GM19455 (cell line): ENCODE measurements around the gene CBFA2T2.
"Not testable (repeated sequence)": the region's sequence is repeated elsewhere in the genome, so short reads cannot be mapped to it uniquely, and the experiment has no call there.

Source experiments
- ATAC-seq: cut with Tn5 transposase; IDR thresholded peaks from one replicate; pipeline ENCODE4 v1.9.1; 2021; ENCODE audit not compliant: unreplicated experiment

The CBFA2T2 gene

DNA sequence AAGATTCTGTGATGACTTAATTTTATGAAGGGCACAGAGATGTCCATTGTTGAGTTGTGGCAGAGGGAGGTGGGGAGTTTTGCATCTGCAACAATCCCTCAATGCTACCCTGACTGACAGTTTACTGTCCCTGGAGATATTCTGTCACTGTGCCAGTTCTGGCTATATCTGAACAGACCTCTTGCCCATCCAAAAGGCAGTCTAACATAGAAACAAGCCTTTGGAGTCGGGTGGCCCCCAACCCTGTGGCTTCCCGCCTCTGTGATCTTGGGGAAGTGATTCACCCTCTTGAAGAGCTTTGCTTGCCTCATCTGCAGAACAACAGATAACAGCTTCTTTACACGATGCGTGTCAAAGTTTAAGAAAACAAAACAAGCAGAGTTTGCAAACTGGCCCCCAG, 200.1 kb downstream of the CBFA2T2 start:
- ATAC-seq = no peak

DNA sequence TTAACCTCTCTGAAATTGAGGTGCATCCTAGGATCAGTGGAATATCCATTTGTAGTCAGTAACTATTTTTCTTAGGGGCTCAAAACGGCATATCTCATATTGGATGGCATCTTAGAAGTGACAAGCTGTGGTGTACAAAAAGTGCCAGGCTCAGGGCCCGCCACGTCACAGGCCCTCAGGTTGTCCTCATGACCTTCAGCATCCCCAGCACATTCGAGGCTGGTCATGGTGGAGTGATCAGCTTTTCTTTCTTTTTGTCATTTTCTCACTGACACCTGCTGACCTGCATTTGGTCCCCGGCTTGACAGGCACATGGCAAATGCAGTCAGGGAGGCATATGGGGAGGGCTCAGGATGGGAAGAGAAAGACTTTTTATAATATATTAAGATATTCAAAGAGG, 203.4 kb downstream of the CBFA2T2 start:
- ATAC-seq = no peak

DNA sequence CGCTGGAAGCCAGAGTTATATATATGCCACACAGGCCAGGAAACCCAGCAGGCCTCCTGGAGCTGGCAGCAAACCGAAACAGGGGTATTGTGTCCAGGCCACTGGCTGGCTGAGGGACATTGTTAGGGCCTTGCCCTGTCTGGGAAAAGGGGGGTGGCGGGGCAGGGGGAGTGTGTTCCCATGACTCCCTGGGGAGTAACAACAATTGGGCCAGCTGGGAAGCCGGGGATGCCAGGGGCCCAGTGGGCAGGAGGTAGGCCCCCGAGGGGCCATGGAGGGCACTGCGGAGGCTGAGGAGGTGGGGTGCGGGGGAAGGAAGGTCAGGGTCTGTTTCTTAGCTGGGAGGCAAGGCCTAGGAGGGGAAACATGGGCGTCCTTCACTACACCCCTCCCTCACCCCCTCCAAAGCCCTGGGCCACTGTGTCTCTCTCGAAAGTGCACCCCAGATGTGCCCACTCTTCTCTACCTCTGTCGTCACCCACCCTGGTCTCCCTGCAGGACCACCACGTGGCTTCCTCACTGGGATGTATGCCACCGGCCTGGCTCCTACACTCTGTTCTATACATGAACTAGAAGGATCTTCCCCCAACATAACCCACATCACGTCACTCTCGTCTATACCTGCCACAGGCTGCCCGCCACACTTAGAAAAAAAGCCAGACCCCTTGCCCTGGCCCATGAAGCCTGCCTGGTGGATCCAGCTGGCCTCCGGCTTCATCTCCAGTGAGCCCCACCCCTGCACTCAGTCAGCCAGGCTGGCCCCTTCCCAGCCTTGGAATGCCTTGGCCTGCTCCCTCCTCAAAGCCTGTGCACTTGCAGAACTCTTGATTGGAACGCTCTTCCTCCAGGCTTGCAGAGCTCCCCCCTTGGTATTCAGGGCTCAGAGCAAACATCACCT, 204.1 kb downstream of the CBFA2T2 start:
- ATAC-seq = no peak

DNA sequence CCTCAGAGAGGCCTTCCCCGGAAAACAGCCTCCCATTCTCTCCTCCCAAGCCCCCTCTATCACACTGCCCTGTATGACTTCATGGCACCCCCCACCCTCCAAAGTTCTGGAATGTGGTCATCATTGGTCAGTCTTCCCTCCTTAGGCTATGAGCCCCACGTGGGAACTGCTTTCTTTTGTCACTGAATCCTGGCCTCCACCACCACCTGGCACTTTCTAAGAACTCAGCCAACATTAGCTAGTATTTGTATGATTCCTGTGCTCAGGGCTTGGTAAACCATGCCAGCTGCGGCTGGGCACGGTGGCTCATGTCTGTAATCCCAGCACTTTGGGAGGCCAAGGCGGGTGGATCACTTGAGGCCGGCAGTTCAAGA, 204.7 kb downstream of the CBFA2T2 start:
- ATAC-seq = no peak

DNA sequence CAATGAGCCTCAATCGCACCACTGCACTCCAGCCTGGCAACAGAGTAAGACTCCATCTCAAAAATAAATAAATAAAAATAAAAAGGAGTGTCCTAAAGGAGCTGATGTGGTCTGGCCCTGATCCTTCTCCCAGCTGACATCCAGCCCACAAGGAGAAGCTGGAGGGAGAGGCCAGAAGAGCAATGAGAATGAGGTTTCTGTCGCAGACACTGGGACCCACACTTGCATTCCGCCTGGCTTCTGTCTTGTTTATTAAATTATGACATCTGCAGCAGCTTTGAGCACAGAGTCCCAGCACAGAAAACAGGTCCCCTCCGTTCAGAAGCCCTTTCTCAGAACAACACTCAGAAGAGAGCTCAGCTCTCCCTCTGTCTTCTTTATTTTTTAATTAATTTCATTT, 206.6 kb downstream of the CBFA2T2 start:
- ATAC-seq = no peak

DNA sequence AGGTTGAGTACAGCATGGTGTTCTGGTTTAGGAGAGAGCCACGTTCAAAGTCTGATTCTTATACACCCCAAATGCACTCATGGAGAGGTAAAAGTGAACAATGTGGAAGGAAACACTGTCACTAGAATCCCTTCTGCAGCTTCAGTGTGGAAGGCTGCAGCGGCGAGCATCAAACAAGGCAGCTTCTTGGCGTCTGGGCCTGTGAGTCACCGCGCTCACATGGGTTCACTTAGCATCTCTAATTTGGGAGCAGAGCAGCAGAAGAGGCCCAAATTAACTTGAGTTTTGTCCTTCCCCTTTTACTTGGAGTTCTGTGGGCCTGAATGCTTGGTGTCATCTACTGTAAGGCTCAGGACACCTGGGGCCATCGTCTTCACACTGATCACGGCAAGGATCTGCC, 207.2 kb downstream of the CBFA2T2 start:
- ATAC-seq = no peak

DNA sequence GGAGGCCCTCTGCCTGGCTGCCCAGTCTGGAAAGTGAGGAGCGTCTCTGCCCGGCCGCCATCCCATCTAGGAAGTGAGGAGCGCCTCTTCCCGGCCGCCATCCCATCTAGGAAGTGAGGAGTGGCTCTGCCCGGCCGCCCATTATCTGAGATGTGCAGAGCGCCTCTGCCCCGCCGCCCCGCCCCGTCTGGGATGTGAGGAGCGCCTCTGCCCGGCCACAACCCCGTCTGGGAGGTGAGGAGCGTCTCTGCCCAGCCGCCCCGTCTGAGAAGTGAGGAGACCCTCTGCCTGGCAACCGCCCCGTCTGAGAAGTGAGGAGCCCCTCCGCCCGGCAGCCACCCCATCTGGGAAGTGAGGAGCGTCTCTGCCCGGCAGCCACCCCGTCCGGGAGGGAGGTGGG, 209.1 kb downstream of the CBFA2T2 start:
- not testable (repeated sequence) for ATAC-seq
